RWPE2 (cell line): ENCODE results near the gene BARX1.
"Not testable (repeated sequence)": the region's sequence is repeated elsewhere in the genome, so short reads cannot be mapped to it uniquely, and the experiment has no call there.

Source experiments
- ATAC-seq: fragments of 200-7000 bp; cut with Tn5 transposase; 3 replicates; pipeline ENCODE4 v1.9.1; 2021; ENCODE audit warnings: low read depth
- DNase-seq: peaks from one replicate; pipeline ENCODE4 v3.0.0-alpha.2; 2020; ENCODE audit warnings: low spot score
- H3K27ac ChIP-seq: fragments of 450-650 bp; 2 replicates; pipeline ENCODE4 v1.5.1; 2017; ENCODE audit warnings: mild to moderate bottlenecking; ENCODE audit not compliant: poor library complexity, severe bottlenecking
- H3K27me3 ChIP-seq: fragments of 250-450 bp; sonication (Bioruptor Pico); 2 replicates; pipeline ENCODE4 v1.5.1; 2021; ENCODE audit warnings: mild to moderate bottlenecking, moderate library complexity; ENCODE audit not compliant: insufficient read depth, poor library complexity, severe bottlenecking
- H3K36me3 ChIP-seq: fragments of 250-450 bp; sonication (Bioruptor Pico); 2 replicates; pipeline ENCODE4 v1.5.1; 2020; ENCODE audit warnings: low read depth, mild to moderate bottlenecking, moderate library complexity
- H3K4me1 ChIP-seq: fragments of 250-450 bp; sonication (Bioruptor Pico); 2 replicates; pipeline ENCODE4 v1.5.1; 2021; ENCODE audit warnings: mild to moderate bottlenecking, moderate library complexity; ENCODE audit not compliant: insufficient read depth, poor library complexity, severe bottlenecking
- H3K4me3 ChIP-seq: fragments of 250-450 bp; sonication (Bioruptor Pico); 2 replicates; pipeline ENCODE4 v1.5.1; 2021; ENCODE audit warnings: mild to moderate bottlenecking, moderate library complexity; ENCODE audit not compliant: severe bottlenecking
- H3K9me3 ChIP-seq: fragments of 250-450 bp; sonication (Bioruptor Pico); 2 replicates; pipeline ENCODE4 v1.5.1; 2021; ENCODE audit warnings: mild to moderate bottlenecking, moderate library complexity; ENCODE audit not compliant: severe bottlenecking
- TF ChIP-seq, protein P1 (sequence below): fragments of 450-650 bp; IDR thresholded peaks from one replicate; pipeline ENCODE4 v1.5.1; 2017; ENCODE audit warnings: mild to moderate bottlenecking, moderate library complexity; ENCODE audit not compliant: poor library complexity, severe bottlenecking

BARX1 gene

DNA sequence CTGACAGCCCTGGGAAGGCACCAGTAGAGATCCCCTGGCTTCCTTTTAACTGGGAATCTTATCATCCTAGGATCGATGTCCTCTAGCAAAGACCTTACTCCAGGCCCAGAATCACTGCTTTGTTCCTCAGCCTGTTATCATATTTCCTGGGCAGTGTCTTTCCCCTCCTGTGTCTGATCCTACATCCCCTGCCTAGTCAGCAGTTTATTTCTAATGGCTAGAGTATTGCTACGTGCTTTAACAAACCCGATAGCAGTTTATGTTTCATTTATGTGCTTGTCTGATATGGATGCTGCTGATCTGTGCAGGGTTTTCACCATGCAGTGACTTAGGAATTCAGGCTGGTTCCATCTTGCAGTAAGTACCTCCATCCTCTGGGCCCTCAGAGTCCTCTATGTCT, 20.9 kb upstream of the BARX1 start:
- no peak overlapping the region for H3K4me3 ChIP-seq
- DNase-seq (no peak), ATAC-seq (no peak)
- H3K9me3 ChIP-seq, result no peaks in the 10 kb centered on the region
- H3K27me3 ChIP-seq, result no peaks in the 10 kb centered on the region
- no peaks in the 10 kb centered on the region for H3K36me3 ChIP-seq
- TF ChIP-seq, protein P1, sequence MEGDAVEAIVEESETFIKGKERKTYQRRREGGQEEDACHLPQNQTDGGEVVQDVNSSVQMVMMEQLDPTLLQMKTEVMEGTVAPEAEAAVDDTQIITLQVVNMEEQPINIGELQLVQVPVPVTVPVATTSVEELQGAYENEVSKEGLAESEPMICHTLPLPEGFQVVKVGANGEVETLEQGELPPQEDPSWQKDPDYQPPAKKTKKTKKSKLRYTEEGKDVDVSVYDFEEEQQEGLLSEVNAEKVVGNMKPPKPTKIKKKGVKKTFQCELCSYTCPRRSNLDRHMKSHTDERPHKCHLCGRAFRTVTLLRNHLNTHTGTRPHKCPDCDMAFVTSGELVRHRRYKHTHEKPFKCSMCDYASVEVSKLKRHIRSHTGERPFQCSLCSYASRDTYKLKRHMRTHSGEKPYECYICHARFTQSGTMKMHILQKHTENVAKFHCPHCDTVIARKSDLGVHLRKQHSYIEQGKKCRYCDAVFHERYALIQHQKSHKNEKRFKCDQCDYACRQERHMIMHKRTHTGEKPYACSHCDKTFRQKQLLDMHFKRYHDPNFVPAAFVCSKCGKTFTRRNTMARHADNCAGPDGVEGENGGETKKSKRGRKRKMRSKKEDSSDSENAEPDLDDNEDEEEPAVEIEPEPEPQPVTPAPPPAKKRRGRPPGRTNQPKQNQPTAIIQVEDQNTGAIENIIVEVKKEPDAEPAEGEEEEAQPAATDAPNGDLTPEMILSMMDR, result no peak
- H3K4me1 ChIP-seq, result peaks cover 3% of the 10 kb centered on the region
- no peak overlapping the region for H3K27ac ChIP-seq

DNA sequence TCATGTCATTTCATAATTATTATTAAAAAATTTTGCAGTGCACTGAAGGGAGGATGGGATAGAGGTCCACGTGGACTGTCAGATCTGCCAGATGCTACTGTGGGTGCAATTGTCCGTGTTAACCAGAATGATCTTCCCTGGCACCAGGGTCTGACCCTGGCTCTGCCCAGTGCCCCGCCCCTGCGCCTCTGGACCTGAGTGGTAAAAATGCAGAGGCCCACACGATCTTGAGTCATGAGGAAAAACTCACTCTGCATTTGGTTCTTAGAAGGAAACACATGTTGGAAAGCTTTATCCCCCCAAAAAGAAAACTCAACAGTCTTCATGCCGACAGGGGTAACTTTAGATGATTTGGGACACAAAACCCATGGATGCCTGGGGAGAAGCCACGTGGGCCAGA, 20.1 kb upstream of the BARX1 start:
- Histone ChIP-seq H3K27ac (no peak overlapping the region), H3K4me3 (no peak overlapping the region), H3K9me3 (no peaks in the 10 kb centered on the region), H3K4me1 (peaks cover 3% of the 10 kb centered on the region), H3K36me3 (no peaks in the 10 kb centered on the region), H3K27me3 (no peaks in the 10 kb centered on the region)
- DNase-seq, result no peak
- TF ChIP-seq, protein P1, result no peak
- ATAC-seq, result no peak

DNA sequence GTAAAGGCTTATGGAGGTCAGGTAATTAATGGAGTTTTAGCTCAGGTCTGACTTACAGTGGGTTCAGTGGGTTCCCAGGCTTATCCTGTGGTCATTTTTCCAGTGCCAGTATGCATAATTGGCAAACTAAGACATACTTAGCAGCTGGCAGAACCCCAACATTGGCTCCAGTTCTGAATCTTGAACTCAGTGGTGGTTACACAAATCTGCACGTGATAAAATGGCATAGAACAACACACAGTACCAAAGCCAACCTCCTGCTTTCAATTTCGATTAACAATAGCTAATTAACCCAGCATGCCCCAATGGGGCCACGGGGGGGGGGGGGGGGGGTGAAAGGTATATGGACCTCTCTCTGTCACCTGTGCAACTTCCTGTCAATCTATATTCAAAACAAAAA, 19.0 kb upstream of the BARX1 start:
- Histone ChIP-seq H3K4me3 (no peak overlapping the region), H3K27me3 (no peaks in the 10 kb centered on the region), H3K36me3 (no peaks in the 10 kb centered on the region), H3K9me3 (no peaks in the 10 kb centered on the region), H3K4me1 (peaks cover 3% of the 10 kb centered on the region), H3K27ac (no peak overlapping the region)
- TF ChIP-seq, protein P1, result no peak
- ATAC-seq (no peak), DNase-seq (no peak)

DNA sequence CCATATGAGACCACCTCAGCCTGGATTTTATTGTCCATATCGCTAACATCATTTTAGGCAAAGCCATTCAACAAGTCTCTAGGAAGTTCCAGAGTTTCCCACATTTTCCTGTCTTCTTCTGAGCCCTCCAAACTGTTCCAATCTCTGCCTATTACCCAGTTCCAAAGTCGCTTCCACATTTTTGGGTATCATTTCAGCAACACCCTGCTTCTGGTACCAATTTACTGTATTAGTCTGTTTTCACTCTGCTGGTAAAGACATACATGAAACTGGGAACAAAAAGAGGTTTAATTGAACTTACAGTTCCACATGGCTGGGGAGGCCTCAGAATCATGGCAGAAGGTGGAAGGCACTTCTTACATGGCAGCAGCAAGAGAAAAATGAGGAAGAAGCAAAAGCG, 17.5 kb upstream of the BARX1 start:
- DNase-seq, H3K4me1 ChIP-seq, H3K36me3 ChIP-seq, ATAC-seq, H3K27ac ChIP-seq, H3K27me3 ChIP-seq, H3K4me3 ChIP-seq, H3K9me3 ChIP-seq: not testable (repeated sequence)

DNA sequence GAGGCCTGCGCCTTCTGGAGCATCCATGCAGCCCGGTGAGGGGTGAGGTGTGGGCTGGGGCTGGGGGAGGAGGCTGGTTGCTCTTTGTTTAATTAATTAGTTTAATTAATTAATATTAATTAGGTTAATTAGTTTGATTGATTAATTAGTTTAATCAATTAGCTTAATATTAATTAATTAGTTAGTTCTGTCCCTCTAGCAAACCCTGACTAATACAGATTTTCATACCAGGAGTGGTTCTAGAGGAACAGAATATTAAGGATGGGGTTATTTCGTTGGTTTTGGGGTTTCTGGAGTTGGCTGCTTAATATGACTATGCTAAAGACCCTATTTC, 14.1 kb upstream of the BARX1 start:
- H3K27me3 ChIP-seq, result no peaks in the 10 kb centered on the region
- no peak overlapping the region for H3K4me3 ChIP-seq
- no peaks in the 10 kb centered on the region for H3K36me3 ChIP-seq
- TF ChIP-seq, protein P1, result no peak
- DNase-seq (no peak), ATAC-seq (no peak)
- H3K4me1 ChIP-seq, result no peaks in the 10 kb centered on the region
- H3K9me3 ChIP-seq, result no peaks in the 10 kb centered on the region
- H3K27ac ChIP-seq, result no peak overlapping the region
